ENCODE data around the gene DNER.
A peak's percentile ranks its signal among the peaks of the same experiment; 100 is the strongest.

The DNER gene

DNA sequence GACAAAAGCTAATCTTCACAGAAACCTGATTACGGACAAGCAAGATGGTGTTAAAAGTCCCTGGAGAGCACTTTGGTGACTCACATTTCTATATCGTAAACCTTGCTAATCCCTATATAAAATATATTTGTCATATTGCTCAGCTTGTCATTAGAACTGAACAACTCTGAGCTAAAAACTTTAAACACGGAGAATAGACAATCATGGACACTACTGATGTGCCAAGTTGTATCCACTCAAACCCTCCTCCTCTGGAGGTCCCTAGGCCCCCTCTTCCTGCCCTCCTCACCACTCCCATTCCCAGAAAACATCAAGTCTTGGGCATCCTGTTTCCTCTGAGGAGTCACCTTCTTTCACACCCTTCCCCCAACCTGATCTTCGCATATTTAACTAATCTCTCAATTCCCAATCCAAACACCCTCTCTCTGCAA is 304.6 kb downstream of the DNER start:
- H3K4me1 ChIP-seq (ENCODE audit: insufficient read depth, low read length), result peaks cover 34% of the 10 kb centered on the region
- no peak overlapping the region for H3K4me3 ChIP-seq (ENCODE audit: low read length)
- H3K9ac ChIP-seq (ENCODE audit: low read depth, low read length), result no peak overlapping the region
- WGBS, result 93% methylated on average over 4 of the region's 4 CpGs
- no peaks in the 10 kb centered on the region for H3K27me3 ChIP-seq (ENCODE audit: insufficient read depth, low read length)
- H3K9me3 ChIP-seq (ENCODE audit: insufficient read depth, low read depth, low read length), result no peaks in the 10 kb centered on the region
- H3K36me3 ChIP-seq (ENCODE audit: insufficient read depth, low read length), result no peaks in the 10 kb centered on the region
- no peak overlapping the region for H3K27ac ChIP-seq (ENCODE audit: low read depth, low read length)

- no peak overlapping the region for H3K4me3 ChIP-seq (ENCODE audit: low read length)
- 60% methylated on average over 3 of the region's 3 CpGs for WGBS
- H3K36me3 ChIP-seq (ENCODE audit: insufficient read depth, low read length), result no peaks in the 10 kb centered on the region
- H3K4me1 ChIP-seq (ENCODE audit: insufficient read depth, low read length), result peaks cover 34% of the 10 kb centered on the region
- H3K9me3 ChIP-seq (ENCODE audit: insufficient read depth, low read depth, low read length), result no peaks in the 10 kb centered on the region
- H3K9ac ChIP-seq (ENCODE audit: low read depth, low read length), result no peak overlapping the region
- H3K27ac ChIP-seq (ENCODE audit: low read depth, low read length), result peak overlapping the region; percentile 72
- H3K27me3 ChIP-seq (ENCODE audit: insufficient read depth, low read length), result no peaks in the 10 kb centered on the region
Measured at GRCh38 chr2:229408962-229409361, 305.4 kb downstream of the DNER start.

DNA sequence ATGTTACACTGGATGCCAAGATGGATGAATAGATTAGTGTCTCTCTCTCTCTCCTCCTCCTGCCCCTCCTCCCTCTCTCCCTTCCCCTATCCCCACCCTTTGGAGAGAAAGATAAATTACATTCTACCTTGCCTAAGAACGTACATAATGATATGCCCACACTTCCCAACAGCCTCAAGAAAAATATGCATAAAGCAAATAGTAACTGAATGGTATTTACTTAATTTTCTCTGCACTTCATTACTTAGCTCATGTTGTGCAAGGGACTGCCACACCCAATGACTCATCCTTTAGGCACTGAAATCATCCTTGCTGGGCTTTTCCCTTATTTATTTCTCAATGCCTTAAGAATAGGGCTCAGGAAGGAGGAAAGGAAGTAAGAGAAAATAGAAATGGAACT is 306.0 kb downstream of the DNER start:
- Histone ChIP-seq H3K9me3 (ENCODE audit: insufficient read depth, low read depth, low read length) (no peaks in the 10 kb centered on the region), H3K4me3 (ENCODE audit: low read length) (no peak overlapping the region), H3K27ac (ENCODE audit: low read depth, low read length) (peak overlapping the region; percentile 72), H3K36me3 (ENCODE audit: insufficient read depth, low read length) (no peaks in the 10 kb centered on the region), H3K4me1 (ENCODE audit: insufficient read depth, low read length) (peaks cover 34% of the 10 kb centered on the region), H3K9ac (ENCODE audit: low read depth, low read length) (no peak overlapping the region), H3K27me3 (ENCODE audit: insufficient read depth, low read length) (no peaks in the 10 kb centered on the region)
- no CpG with 5 or more reads among the region's 1 CpG for WGBS

- Histone ChIP-seq H3K27me3 (ENCODE audit: insufficient read depth, low read length) (no peaks in the 10 kb centered on the region), H3K4me3 (ENCODE audit: low read length) (no peak overlapping the region), H3K36me3 (ENCODE audit: insufficient read depth, low read length) (no peaks in the 10 kb centered on the region), H3K27ac (ENCODE audit: low read depth, low read length) (no peak overlapping the region), H3K4me1 (ENCODE audit: insufficient read depth, low read length) (peaks cover 34% of the 10 kb centered on the region), H3K9me3 (ENCODE audit: insufficient read depth, low read depth, low read length) (no peaks in the 10 kb centered on the region), H3K9ac (ENCODE audit: low read depth, low read length) (no peak overlapping the region)
- 88% methylated on average over 13 of the region's 13 CpGs for WGBS
Measured at GRCh38 chr2:229407170-229407569, 307.2 kb downstream of the DNER start.

DNA sequence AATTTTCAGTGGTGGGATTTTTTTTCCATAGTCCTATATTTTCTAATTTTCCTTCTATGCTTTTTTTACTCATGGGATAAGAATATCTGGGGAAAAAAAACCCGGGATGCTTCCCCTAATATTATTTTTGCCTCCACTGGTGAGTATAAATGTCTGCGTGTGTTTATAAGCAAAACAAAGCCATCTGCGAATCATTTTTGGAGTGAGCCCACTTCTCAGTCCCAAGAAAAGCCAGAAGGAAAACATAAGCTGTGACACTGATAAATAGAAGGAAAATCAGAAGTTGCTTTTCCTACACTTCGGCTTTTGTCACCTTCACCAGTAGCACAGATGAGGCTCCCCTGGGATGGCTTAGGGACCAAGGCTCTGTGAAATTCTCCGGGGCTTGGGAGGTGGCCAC is 308.6 kb downstream of the DNER start:
- H3K27ac ChIP-seq (ENCODE audit: low read depth, low read length), result no peak overlapping the region
- no peak overlapping the region for H3K9ac ChIP-seq (ENCODE audit: low read depth, low read length)
- no peaks in the 10 kb centered on the region for H3K9me3 ChIP-seq (ENCODE audit: insufficient read depth, low read depth, low read length)
- H3K4me3 ChIP-seq (ENCODE audit: low read length), result no peak overlapping the region
- no peaks in the 10 kb centered on the region for H3K27me3 ChIP-seq (ENCODE audit: insufficient read depth, low read length)
- 96% methylated on average over 5 of the region's 5 CpGs for WGBS
- H3K4me1 ChIP-seq (ENCODE audit: insufficient read depth, low read length), result peaks cover 34% of the 10 kb centered on the region
- H3K36me3 ChIP-seq (ENCODE audit: insufficient read depth, low read length), result no peaks in the 10 kb centered on the region

DNA sequence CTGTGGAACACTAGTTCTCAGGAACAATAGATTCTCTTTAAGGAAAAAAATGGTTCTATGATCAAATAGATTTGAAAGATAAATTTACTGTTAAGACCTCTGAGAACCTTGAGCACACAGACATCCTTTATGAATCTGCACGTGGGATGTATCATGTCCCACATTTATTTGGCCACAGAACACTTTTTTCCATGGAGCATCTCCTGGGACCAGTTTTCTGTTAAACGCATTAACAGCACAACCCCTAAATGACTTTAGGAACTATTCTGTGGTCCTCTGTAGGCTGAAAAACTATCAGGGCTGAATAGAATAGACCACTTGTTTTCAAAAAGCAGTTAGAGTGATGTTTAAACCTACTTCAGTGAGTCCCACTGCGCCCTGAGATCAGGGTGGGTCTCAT is 311.1 kb downstream of the DNER start:
- Histone ChIP-seq H3K27ac (ENCODE audit: low read depth, low read length) (no peak overlapping the region), H3K36me3 (ENCODE audit: insufficient read depth, low read length) (no peaks in the 10 kb centered on the region)
- 93% methylated on average over 3 of the region's 3 CpGs for WGBS

DNA sequence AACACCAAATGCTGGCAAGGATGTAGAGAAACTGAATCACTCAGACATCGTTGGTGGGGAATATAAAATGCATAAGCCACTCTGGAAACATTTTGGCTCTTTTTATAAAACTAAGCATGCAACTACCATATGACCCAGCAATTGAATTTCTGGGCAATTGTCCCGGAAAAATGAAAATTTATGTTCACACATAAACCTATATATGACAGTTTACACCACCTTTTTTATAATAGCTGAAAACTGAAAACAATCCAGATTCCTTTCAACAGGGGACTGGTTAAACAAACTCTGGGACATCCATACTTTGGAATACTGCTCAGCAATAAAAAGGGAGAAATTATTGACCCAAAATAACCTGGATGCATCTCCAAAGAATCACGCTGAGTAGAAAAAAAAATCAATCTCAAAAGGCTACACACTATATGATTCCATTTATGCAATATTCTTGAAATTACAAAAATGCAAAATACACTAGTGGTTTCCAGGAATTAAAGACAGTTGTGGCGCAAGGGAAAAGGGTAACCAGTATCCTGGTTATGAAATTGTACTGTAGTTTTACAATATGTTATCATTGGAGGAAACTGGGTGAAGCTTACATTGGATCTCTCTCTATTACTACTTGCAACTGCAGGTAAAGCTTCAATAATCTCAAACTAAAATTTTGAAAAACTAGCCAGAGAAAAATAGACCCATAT is 313.0 kb downstream of the DNER start:
- H3K9ac ChIP-seq (ENCODE audit: low read depth, low read length), result no peak overlapping the region
- H3K36me3 ChIP-seq (ENCODE audit: insufficient read depth, low read length), result no peaks in the 10 kb centered on the region
- WGBS, result 94% methylated on average over 3 of the region's 4 CpGs
- H3K27me3 ChIP-seq (ENCODE audit: insufficient read depth, low read length), result no peaks in the 10 kb centered on the region
- H3K27ac ChIP-seq (ENCODE audit: low read depth, low read length), result no peak overlapping the region
- H3K4me1 ChIP-seq (ENCODE audit: insufficient read depth, low read length), result 0 out of 2 replicates have a peak, but pooled peaks cover 1% of the 10 kb centered on the region
- no peak overlapping the region for H3K4me3 ChIP-seq (ENCODE audit: low read length)
- peaks cover 4% of the 10 kb centered on the region; the same call in 1 of the 2 replicates for H3K9me3 ChIP-seq (ENCODE audit: insufficient read depth, low read depth, low read length)

More for the DNA sequence above, 311.1 kb downstream of the DNER start:
- H3K4me3 ChIP-seq (ENCODE audit: low read length), result no peak overlapping the region
- H3K9ac ChIP-seq (ENCODE audit: low read depth, low read length), result no peak overlapping the region
- no peaks in the 10 kb centered on the region for H3K27me3 ChIP-seq (ENCODE audit: insufficient read depth, low read length)
- no peaks in the 10 kb centered on the region for H3K9me3 ChIP-seq (ENCODE audit: insufficient read depth, low read depth, low read length)
- peaks cover 11% of the 10 kb centered on the region; the same call in 1 of the 2 replicates for H3K4me1 ChIP-seq (ENCODE audit: insufficient read depth, low read length)

GRCh38 chr2:229393926-229394325 is 320.4 kb downstream of the DNER start:
- 98% methylated on average over 3 of the region's 4 CpGs for WGBS
- Histone ChIP-seq H3K9ac (ENCODE audit: low read depth, low read length) (no peak overlapping the region), H3K27ac (ENCODE audit: low read depth, low read length) (no peak overlapping the region), H3K4me1 (ENCODE audit: insufficient read depth, low read length) (0 out of 2 replicates have a peak, but pooled peaks cover 6% of the 10 kb centered on the region), H3K9me3 (ENCODE audit: insufficient read depth, low read depth, low read length) (peaks cover 11% of the 10 kb centered on the region), H3K4me3 (ENCODE audit: low read length) (no peak overlapping the region), H3K27me3 (ENCODE audit: insufficient read depth, low read length) (no peaks in the 10 kb centered on the region), H3K36me3 (ENCODE audit: insufficient read depth, low read length) (no peaks in the 10 kb centered on the region)

- no peak overlapping the region for H3K27ac ChIP-seq (ENCODE audit: low read depth, low read length)
- no peak overlapping the region for H3K4me3 ChIP-seq (ENCODE audit: low read length)
- no peaks in the 10 kb centered on the region for H3K27me3 ChIP-seq (ENCODE audit: insufficient read depth, low read length)
- WGBS, result 90% methylated on average over 2 of the region's 2 CpGs
- no peaks in the 10 kb centered on the region for H3K36me3 ChIP-seq (ENCODE audit: insufficient read depth, low read length)
- no peak overlapping the region for H3K9ac ChIP-seq (ENCODE audit: low read depth, low read length)
- peaks cover 7% of the 10 kb centered on the region for H3K9me3 ChIP-seq (ENCODE audit: insufficient read depth, low read depth, low read length)
- H3K4me1 ChIP-seq (ENCODE audit: insufficient read depth, low read length), result 0 out of 2 replicates have a peak, but pooled peaks cover 6% of the 10 kb centered on the region
Measured at GRCh38 chr2:229392196-229392595, 322.2 kb downstream of the DNER start.

DNA sequence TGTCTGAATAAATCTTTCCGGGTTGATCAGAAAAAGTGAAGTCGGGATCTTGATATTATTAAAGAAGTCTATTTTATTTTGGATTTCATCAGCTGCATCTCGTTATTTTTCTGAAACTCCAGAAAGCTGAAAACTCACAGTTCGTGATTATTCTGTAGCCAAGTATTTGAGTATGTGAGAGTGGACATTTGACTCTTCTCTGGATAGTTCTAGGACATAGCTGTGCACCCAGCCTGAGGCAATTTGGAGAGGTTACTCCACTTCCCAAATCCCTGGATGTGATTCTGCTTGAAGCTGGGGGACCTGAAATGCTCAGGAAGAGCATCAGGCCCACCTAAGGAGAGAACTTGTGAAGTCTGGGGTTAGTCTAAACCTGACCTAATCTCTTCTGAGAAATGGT is 325.6 kb downstream of the DNER start:
- H3K9me3 ChIP-seq (ENCODE audit: insufficient read depth, low read depth, low read length), result peaks cover under 1% of the 10 kb centered on the region
- H3K36me3 ChIP-seq (ENCODE audit: insufficient read depth, low read length), result no peaks in the 10 kb centered on the region
- 96% methylated on average over 4 of the region's 4 CpGs for WGBS
- H3K27ac ChIP-seq (ENCODE audit: low read depth, low read length), result no peak overlapping the region
- no peaks in the 10 kb centered on the region for H3K27me3 ChIP-seq (ENCODE audit: insufficient read depth, low read length)
- H3K4me3 ChIP-seq (ENCODE audit: low read length), result no peak overlapping the region
- no peaks in the 10 kb centered on the region for H3K4me1 ChIP-seq (ENCODE audit: insufficient read depth, low read length)
- no peak overlapping the region for H3K9ac ChIP-seq (ENCODE audit: low read depth, low read length)

- Histone ChIP-seq H3K36me3 (ENCODE audit: insufficient read depth, low read length) (no peaks in the 10 kb centered on the region), H3K9me3 (ENCODE audit: insufficient read depth, low read depth, low read length) (no peaks in the 10 kb centered on the region; the same call in 1 of the 2 replicates), H3K4me3 (ENCODE audit: low read length) (no peak overlapping the region), H3K27me3 (ENCODE audit: insufficient read depth, low read length) (no peaks in the 10 kb centered on the region), H3K9ac (ENCODE audit: low read depth, low read length) (no peak overlapping the region), H3K27ac (ENCODE audit: low read depth, low read length) (no peak overlapping the region), H3K4me1 (ENCODE audit: insufficient read depth, low read length) (no peaks in the 10 kb centered on the region)
- WGBS, result 94% methylated on average over 5 of the region's 5 CpGs
Measured at GRCh38 chr2:229387866-229388265, 326.5 kb downstream of the DNER start.

Data from HUES64 (cell line).